Liver (tissue), 9 donors: ENCODE measurements around the gene LTN1. TPM values are rescaled to one million over a fixed set of nuclear protein-coding genes. Genes with fewer than 3 reads are reported as not detected.

Experiments used
- DNase-seq: peaks from one replicate; pipeline ENCODE4 v3.0.0-alpha.2; 2017; ENCODE audit warnings: low spot score
- H3K27ac ChIP-seq, 2 donors: one replicate each; pipeline ENCODE4 v1.7.0; 2013; ENCODE audit warnings: inconsistent platforms in 2 of 2, low read length in 2 of 2, control low read depth in 1 of 2, low read depth in 1 of 2, mild to moderate bottlenecking in 1 of 2
- H3K27me3 ChIP-seq, 4 donors: one replicate each; pipeline versions ENCODE4 v1.6.1 to v1.7.0; 2013; ENCODE audit warnings: low read length in 3 of 4, inconsistent platforms in 1 of 4, mild to moderate bottlenecking in 1 of 4, moderate library complexity in 1 of 4; ENCODE audit not compliant: control insufficient read depth in 4 of 4, insufficient read depth in 4 of 4
- H3K36me3 ChIP-seq, 4 donors: one replicate each; pipeline versions ENCODE4 v1.6.1 to v1.7.0; 2013; ENCODE audit warnings: low read length in 3 of 4, mild to moderate bottlenecking in 3 of 4, low read depth in 1 of 4, moderate library complexity in 1 of 4; ENCODE audit not compliant: control insufficient read depth in 4 of 4, insufficient read depth in 3 of 4
- H3K4me1 ChIP-seq, 4 donors: one replicate each; pipeline versions ENCODE4 v1.6.1 to v1.7.0; 2013; ENCODE audit warnings: low read length in 3 of 4, mild to moderate bottlenecking in 3 of 4, moderate library complexity in 1 of 4; ENCODE audit not compliant: control insufficient read depth in 4 of 4, insufficient read depth in 4 of 4
- H3K4me3 ChIP-seq, 3 donors: one replicate each; pipeline versions ENCODE4 v1.6.1 to v1.7.0; 2013; ENCODE audit warnings: low read length in 3 of 3, control low read depth in 1 of 3, low read depth in 1 of 3, mild to moderate bottlenecking in 1 of 3
- H3K9ac ChIP-seq, 2 donors: one replicate each; pipeline ENCODE4 v1.7.0; 2013; ENCODE audit warnings: low read length in 2 of 2, mild to moderate bottlenecking in 2 of 2, moderate library complexity in 2 of 2, control low read depth in 1 of 2, low read depth in 1 of 2
- H3K9me3 ChIP-seq, 4 donors: one replicate each; pipeline versions ENCODE4 v1.6.1 to v1.7.0; 2013; ENCODE audit warnings: low read length in 3 of 4; ENCODE audit not compliant: control insufficient read depth in 4 of 4
- EGR1 ChIP-seq, 2 donors: IDR thresholded peaks; 2 replicates each; pipeline ENCODE4 v1.6.1; 2016 to 2018; ENCODE audit warnings: antibody characterized with exemption in 2 of 2, low read depth in 2 of 2
- FOXA1 ChIP-seq: IDR thresholded peaks from 2 replicates; pipeline ENCODE4 v1.6.1; 2016; ENCODE audit warnings: antibody characterized with exemption
- FOXA2 ChIP-seq: IDR thresholded peaks from 2 replicates; pipeline ENCODE4 v1.6.1; 2016; ENCODE audit warnings: antibody characterized with exemption
- GABPA ChIP-seq, 2 donors: IDR thresholded peaks in 1 of 2; conservative IDR thresholded peaks in 1 of 2; 2 replicates each; pipeline ENCODE4 v1.6.1; 2016; ENCODE audit warnings: antibody characterized with exemption in 2 of 2, mild to moderate bottlenecking in 1 of 2, moderate library complexity in 1 of 2
- HNF4A ChIP-seq, 2 donors: conservative IDR thresholded peaks; 2 replicates each; pipeline ENCODE4 v1.6.1; 2016; ENCODE audit warnings: antibody characterized with exemption in 2 of 2, mild to moderate bottlenecking in 2 of 2
- HNF4G ChIP-seq: IDR thresholded peaks from 2 replicates; pipeline ENCODE4 v1.6.1; 2016; ENCODE audit warnings: antibody characterized with exemption
- JUND ChIP-seq, 2 donors: IDR thresholded peaks; 2 replicates each; pipeline ENCODE4 v1.6.1; 2016; ENCODE audit warnings: antibody characterized with exemption in 2 of 2
- NR2F2 ChIP-seq: IDR thresholded peaks from 2 replicates; pipeline ENCODE4 v1.6.1; 2016; ENCODE audit warnings: antibody characterized with exemption
- RAD21 ChIP-seq, 2 donors: IDR thresholded peaks; 2 replicates each; pipeline ENCODE4 v1.6.1; 2016; ENCODE audit warnings: antibody characterized with exemption in 2 of 2, mild to moderate bottlenecking in 2 of 2
- RXRA ChIP-seq, 2 donors: IDR thresholded peaks; 2 replicates each; pipeline ENCODE4 v1.6.1; 2017 to 2018; ENCODE audit warnings: antibody characterized with exemption in 2 of 2, mild to moderate bottlenecking in 1 of 2
- SP1 ChIP-seq: IDR thresholded peaks from 2 replicates; pipeline ENCODE4 v1.6.1; 2018; ENCODE audit warnings: antibody characterized with exemption, mild to moderate bottlenecking
- TAF1 ChIP-seq: conservative IDR thresholded peaks from 2 replicates; pipeline ENCODE4 v1.6.1; 2016; ENCODE audit warnings: antibody characterized with exemption, mild to moderate bottlenecking
- YY1 ChIP-seq: IDR thresholded peaks from 2 replicates; pipeline ENCODE4 v1.6.1; 2016; ENCODE audit warnings: antibody characterized with exemption, mild to moderate bottlenecking
- WGBS: extraction: QIAGEN DNeasy Blood & Tissue Kit; methylation state at CpG from one replicate; pipeline ENCODE4 v1.1.7; 2013; 5-methylcytosine and 5-hydroxymethylcytosine counted together
- polyA plus RNA-seq, 2 donors: library from polyadenylated mRNA; stranded (reverse) in 1 of 2; unstranded in 1 of 2; fragments of 200-250 nt in 1 of 2; fragments of >200 nt in 1 of 2; fragmentation: Nextera tagmentation in 1 of 2; extraction: Ambion mirVana in 1 of 2; gene quantifications; one replicate each; pipeline versions ENCODE4 v1.2.1 to v1.2.3, GENCODE V29; 2013 to 2015
- total RNA-seq, 2 donors: library from RNA; depleted of rRNA; stranded (reverse); fragments of >200 nt; gene quantifications; one replicate each; pipeline ENCODE4 v1.2.3, GENCODE V29; 2014
- TF ChIP-seq, protein P1 (sequence below): IDR thresholded peaks from 2 replicates; pipeline ENCODE4 v1.6.1; 2016; ENCODE audit warnings: antibody characterized with exemption, mild to moderate bottlenecking
- TF ChIP-seq, protein P2 (sequence below): IDR thresholded peaks from 2 replicates; pipeline ENCODE4 v1.6.1; 2016; ENCODE audit warnings: antibody characterized with exemption
- TF ChIP-seq, protein P3 (sequence below): IDR thresholded peaks from 2 replicates; pipeline ENCODE4 v1.6.1; 2016; ENCODE audit warnings: antibody characterized with exemption
- TF ChIP-seq, protein P4 (sequence below): fragments of 150-350 bp; IDR thresholded peaks from 2 replicates; pipeline ENCODE4 v1.5.1; 2017; ENCODE audit warnings: improper control_type of control experiment, low read depth, low read length; ENCODE audit not compliant: missing input control
- TF ChIP-seq, protein P5 (sequence below): IDR thresholded peaks from 2 replicates; pipeline ENCODE4 v1.6.1; 2016; ENCODE audit warnings: antibody characterized with exemption
- donor health status: healthy.
- donor health status: healthy.
- donor health status: healthy.
- donor health status: healthy.
- donor health status: healthy.

The LTN1 gene
- total and polyA plus RNA-seq, 4 donors = 3.9 to 22.1 (median 9.6) TPM

DNA sequence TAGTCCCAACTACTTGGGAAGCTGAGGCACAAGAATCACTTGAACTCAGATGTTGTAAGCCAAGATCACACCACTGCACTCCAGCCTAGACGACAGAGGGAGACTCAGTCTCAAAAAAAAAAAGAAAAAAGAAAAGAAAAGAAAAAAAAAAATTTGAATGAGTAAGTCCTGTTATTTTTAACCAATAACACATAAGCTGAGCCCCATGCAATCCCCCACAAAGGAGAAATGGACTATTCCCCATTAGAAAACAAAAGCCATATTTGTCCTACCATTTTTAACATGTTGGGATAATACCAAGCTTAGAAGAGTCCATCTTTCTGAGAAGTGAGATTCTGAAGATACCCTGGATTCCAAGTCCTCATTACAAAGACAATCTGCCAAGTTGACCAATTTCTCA, 32.4 kb downstream of the LTN1 start:
- Histone ChIP-seq H3K9me3 (no peaks in the 10 kb centered on the region), H3K4me1 (peaks cover 0 to 1% (median 0%) of the 10 kb centered on the region in 4 donors), H3K9ac (no peak overlapping the region), H3K27ac (no peak overlapping the region), H3K4me3 (no peak overlapping the region), H3K27me3 (no peaks in the 10 kb centered on the region), H3K36me3 (peaks cover 3 to 49% (median 30%) of the 10 kb centered on the region in 4 donors)
- DNase-seq = no peak
- TF ChIP-seq RAD21 (IDR thresholded peaks at IDR 0.05) (no peak), FOXA1 (no peak), YY1 (no peak), SP1 (no peak), JUND (IDR thresholded peaks at IDR 0.05) (no peak), RXRA (IDR thresholded peaks at IDR 0.05) (no peak), HNF4G (no peak), GABPA (IDR thresholded peaks at IDR 0.05 in 1 of 2, conservative IDR thresholded peaks at IDR 0.05 in 1 of 2) (no peak), FOXA2 (no peak), NR2F2 (no peak)
- TF ChIP-seq, protein P1, sequence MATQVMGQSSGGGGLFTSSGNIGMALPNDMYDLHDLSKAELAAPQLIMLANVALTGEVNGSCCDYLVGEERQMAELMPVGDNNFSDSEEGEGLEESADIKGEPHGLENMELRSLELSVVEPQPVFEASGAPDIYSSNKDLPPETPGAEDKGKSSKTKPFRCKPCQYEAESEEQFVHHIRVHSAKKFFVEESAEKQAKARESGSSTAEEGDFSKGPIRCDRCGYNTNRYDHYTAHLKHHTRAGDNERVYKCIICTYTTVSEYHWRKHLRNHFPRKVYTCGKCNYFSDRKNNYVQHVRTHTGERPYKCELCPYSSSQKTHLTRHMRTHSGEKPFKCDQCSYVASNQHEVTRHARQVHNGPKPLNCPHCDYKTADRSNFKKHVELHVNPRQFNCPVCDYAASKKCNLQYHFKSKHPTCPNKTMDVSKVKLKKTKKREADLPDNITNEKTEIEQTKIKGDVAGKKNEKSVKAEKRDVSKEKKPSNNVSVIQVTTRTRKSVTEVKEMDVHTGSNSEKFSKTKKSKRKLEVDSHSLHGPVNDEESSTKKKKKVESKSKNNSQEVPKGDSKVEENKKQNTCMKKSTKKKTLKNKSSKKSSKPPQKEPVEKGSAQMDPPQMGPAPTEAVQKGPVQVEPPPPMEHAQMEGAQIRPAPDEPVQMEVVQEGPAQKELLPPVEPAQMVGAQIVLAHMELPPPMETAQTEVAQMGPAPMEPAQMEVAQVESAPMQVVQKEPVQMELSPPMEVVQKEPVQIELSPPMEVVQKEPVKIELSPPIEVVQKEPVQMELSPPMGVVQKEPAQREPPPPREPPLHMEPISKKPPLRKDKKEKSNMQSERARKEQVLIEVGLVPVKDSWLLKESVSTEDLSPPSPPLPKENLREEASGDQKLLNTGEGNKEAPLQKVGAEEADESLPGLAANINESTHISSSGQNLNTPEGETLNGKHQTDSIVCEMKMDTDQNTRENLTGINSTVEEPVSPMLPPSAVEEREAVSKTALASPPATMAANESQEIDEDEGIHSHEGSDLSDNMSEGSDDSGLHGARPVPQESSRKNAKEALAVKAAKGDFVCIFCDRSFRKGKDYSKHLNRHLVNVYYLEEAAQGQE = no peak
- TF ChIP-seq, protein P2, sequence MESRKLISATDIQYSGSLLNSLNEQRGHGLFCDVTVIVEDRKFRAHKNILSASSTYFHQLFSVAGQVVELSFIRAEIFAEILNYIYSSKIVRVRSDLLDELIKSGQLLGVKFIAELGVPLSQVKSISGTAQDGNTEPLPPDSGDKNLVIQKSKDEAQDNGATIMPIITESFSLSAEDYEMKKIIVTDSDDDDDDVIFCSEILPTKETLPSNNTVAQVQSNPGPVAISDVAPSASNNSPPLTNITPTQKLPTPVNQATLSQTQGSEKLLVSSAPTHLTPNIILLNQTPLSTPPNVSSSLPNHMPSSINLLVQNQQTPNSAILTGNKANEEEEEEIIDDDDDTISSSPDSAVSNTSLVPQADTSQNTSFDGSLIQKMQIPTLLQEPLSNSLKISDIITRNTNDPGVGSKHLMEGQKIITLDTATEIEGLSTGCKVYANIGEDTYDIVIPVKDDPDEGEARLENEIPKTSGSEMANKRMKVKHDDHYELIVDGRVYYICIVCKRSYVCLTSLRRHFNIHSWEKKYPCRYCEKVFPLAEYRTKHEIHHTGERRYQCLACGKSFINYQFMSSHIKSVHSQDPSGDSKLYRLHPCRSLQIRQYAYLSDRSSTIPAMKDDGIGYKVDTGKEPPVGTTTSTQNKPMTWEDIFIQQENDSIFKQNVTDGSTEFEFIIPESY = no peak
- TF ChIP-seq, protein P3, sequence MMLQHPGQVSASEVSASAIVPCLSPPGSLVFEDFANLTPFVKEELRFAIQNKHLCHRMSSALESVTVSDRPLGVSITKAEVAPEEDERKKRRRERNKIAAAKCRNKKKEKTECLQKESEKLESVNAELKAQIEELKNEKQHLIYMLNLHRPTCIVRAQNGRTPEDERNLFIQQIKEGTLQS = no peak
- 93% methylated on average over 1 of the region's 1 CpG for WGBS

DNA sequence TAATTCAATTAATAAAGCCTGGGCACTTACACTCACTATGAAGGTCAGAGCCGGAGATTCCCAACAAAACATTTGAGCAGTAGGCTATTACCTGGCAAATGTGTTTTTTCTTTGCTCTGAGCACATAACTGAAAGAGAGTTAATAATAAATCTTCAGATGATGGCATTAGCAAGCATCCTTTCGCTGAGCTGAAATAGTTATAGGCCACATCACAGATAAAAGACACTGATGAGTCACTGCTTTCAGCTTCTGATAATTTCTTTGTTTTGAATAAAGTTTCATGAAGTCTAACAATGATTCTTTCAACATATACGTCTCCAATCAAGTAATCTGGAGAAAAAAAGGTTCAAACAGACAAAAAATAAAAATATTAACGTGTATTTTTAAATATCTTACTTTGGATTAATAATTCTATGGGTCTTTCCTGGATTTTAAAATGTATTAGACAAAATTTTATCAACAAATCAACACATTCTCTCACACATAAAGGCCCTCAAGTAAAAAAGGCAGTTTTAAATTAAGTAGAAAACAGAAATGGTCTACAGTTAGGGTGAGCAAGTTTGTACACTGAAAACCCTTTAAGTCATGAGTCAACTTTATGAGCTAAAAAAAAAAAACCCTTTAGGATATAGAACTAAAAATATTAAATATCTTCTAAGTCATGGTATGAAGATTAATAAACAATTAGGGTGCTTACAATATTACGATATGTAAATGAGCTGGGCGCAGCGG, 33.1 kb downstream of the LTN1 start:
- no peak overlapping the region for H3K27ac ChIP-seq
- no peak overlapping the region for H3K9ac ChIP-seq
- no peak for DNase-seq
- 94% methylated on average over 7 of the region's 7 CpGs for WGBS
- no peak overlapping the region for H3K4me3 ChIP-seq
- H3K27me3 ChIP-seq = no peaks in the 10 kb centered on the region
- H3K4me1 ChIP-seq = peaks cover 0 to 1% (median 0%) of the 10 kb centered on the region in 4 donors
- H3K36me3 ChIP-seq = peaks cover 3 to 42% (median 28%) of the 10 kb centered on the region in 4 donors
- H3K9me3 ChIP-seq = no peaks in the 10 kb centered on the region
- TF ChIP-seq, protein P4, sequence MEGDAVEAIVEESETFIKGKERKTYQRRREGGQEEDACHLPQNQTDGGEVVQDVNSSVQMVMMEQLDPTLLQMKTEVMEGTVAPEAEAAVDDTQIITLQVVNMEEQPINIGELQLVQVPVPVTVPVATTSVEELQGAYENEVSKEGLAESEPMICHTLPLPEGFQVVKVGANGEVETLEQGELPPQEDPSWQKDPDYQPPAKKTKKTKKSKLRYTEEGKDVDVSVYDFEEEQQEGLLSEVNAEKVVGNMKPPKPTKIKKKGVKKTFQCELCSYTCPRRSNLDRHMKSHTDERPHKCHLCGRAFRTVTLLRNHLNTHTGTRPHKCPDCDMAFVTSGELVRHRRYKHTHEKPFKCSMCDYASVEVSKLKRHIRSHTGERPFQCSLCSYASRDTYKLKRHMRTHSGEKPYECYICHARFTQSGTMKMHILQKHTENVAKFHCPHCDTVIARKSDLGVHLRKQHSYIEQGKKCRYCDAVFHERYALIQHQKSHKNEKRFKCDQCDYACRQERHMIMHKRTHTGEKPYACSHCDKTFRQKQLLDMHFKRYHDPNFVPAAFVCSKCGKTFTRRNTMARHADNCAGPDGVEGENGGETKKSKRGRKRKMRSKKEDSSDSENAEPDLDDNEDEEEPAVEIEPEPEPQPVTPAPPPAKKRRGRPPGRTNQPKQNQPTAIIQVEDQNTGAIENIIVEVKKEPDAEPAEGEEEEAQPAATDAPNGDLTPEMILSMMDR = no peak
- TF ChIP-seq GABPA (IDR thresholded peaks at IDR 0.05 in 1 of 2, conservative IDR thresholded peaks at IDR 0.05 in 1 of 2) (no peak), TAF1 (no peak), SP1 (no peak), EGR1 (IDR thresholded peaks at IDR 0.05; ENCODE audit: low read depth in 2 of 2) (no peak), RAD21 (IDR thresholded peaks at IDR 0.05) (no peak), HNF4G (no peak), FOXA2 (no peak), JUND (IDR thresholded peaks at IDR 0.05) (no peak), RXRA (IDR thresholded peaks at IDR 0.05) (no peak), NR2F2 (no peak), FOXA1 (no peak), HNF4A (conservative IDR thresholded peaks at IDR 0.05) (no peak)
- TF ChIP-seq, protein P5, sequence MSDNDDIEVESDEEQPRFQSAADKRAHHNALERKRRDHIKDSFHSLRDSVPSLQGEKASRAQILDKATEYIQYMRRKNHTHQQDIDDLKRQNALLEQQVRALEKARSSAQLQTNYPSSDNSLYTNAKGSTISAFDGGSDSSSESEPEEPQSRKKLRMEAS = no peak
- TF ChIP-seq, protein P2 = no peak
- TF ChIP-seq, protein P3 = no peak
